Endothelial cell of umbilical vein (primary cell): Measurements from ENCODE around the gene GNAS-AS1. TPM values are rescaled to one million over a fixed set of nuclear protein-coding genes. Genes with fewer than 3 reads are reported as not detected.

ENCODE experiments used
- BruUV-seq: library from RNA; stranded (reverse); fragments of 400-500 nt; replicated peaks from 2 replicates; lab custom pipeline; 2021; lab: Mats Ljungman, UMichigan
- CTCF ChIA-PET: fragments of 300-600, 350-600 bp; sonication (Branson Sonifier 250); formaldehyde crosslinking; loops from one replicate; lab custom pipeline; 2021; ENCODE audit warnings: antibody characterized with exemption, inconsistent platforms; lab: Charles Lee
- POLR2A ChIA-PET: fragments of 300-600, 350-600 bp; sonication (Branson Sonifier 250); formaldehyde crosslinking; loops from one replicate; lab custom pipeline; 2021; ENCODE audit warnings: antibody characterized with exemption, inconsistent platforms; lab: Charles Lee
- DNase-seq: peaks from one replicate; pipeline ENCODE4 v3.0.0-alpha.2; 2011; ENCODE audit warnings: low read depth, low spot score
- FAIRE-seq: peaks from 2 replicates; lab custom pipeline; 2011; peaks lifted over from hg19 to GRCh38; lab: Jason Lieb, UNC
- H2AFZ ChIP-seq: 2 replicates; pipeline ENCODE4 v1.6.0; 2012; ENCODE audit warnings: low read depth, low read length, control low read depth, inconsistent platforms
- H3K27ac ChIP-seq: 2 replicates; pipeline ENCODE4 v1.5.1; 2011; ENCODE audit warnings: low read depth, mild to moderate bottlenecking, control low read depth, low read length, moderate library complexity; ENCODE audit not compliant: insufficient read depth
- H3K27me3 ChIP-seq, 2 experiments: 2 replicates each; pipeline versions ENCODE4 v1.6.0 to v1.6.1; 2011; ENCODE audit warnings: low read length in 2 of 2, mixed read lengths in 1 of 2; ENCODE audit not compliant: control insufficient read depth in 2 of 2, insufficient read depth in 2 of 2
- H3K36me3 ChIP-seq, 2 experiments: 2 replicates in 1 of 2; 3 replicates in 1 of 2; pipeline ENCODE4 v1.5.1; 2011; ENCODE audit warnings: low read length in 2 of 2, mild to moderate bottlenecking in 1 of 2, moderate library complexity in 1 of 2; ENCODE audit not compliant: control insufficient read depth in 2 of 2, insufficient read depth in 2 of 2; ENCODE audit errors: extremely low read depth in 1 of 2
- H3K4me1 ChIP-seq: 3 replicates; pipeline ENCODE4 v1.5.1; 2011; ENCODE audit warnings: mild to moderate bottlenecking, low read length; ENCODE audit not compliant: control insufficient read depth, insufficient read depth; ENCODE audit errors: extremely low read depth
- H3K4me2 ChIP-seq: 2 replicates; pipeline ENCODE4 v1.6.1; 2011; ENCODE audit warnings: low read length, control low read depth, mixed read lengths; ENCODE audit not compliant: insufficient read depth
- H3K4me3 ChIP-seq, 3 experiments: fragments of 200-600 bp in 1 of 3; sonication (generic), shearing (Covaris generic) in 1 of 3; replicated peaks in 1 of 3; 2 replicates each; pipeline ENCODE4 v1.5.1; 2011 to 2016; ENCODE audit warnings: control low read depth in 3 of 3, low read length in 3 of 3, mild to moderate bottlenecking in 2 of 3, inconsistent platforms in 1 of 3, low read depth in 1 of 3, moderate library complexity in 1 of 3; ENCODE audit not compliant: insufficient read depth in 1 of 3
- H3K79me2 ChIP-seq: 2 replicates; pipeline ENCODE4 v1.6.0; 2012; ENCODE audit warnings: low read length, inconsistent platforms; ENCODE audit not compliant: control insufficient read depth, insufficient read depth
- H3K9ac ChIP-seq: replicated peaks from 2 replicates; pipeline ENCODE3; 2011; ENCODE audit warnings: low read length, control low read depth; ENCODE audit not compliant: insufficient read depth; ENCODE audit errors: extremely low read depth
- H3K9me1 ChIP-seq: replicated peaks from 3 replicates; pipeline ENCODE4 v1.6.0; 2011; ENCODE audit warnings: mild to moderate bottlenecking, low read length; ENCODE audit not compliant: control insufficient read depth, insufficient read depth; ENCODE audit errors: extremely low read depth
- H3K9me3 ChIP-seq: replicated peaks from 2 replicates; pipeline ENCODE4 v1.5.1; 2012; ENCODE audit warnings: low read length, inconsistent platforms; ENCODE audit not compliant: control insufficient read depth, insufficient read depth
- H4K20me1 ChIP-seq: replicated peaks from 2 replicates; pipeline ENCODE3; 2011; ENCODE audit warnings: mild to moderate bottlenecking, low read length; ENCODE audit not compliant: control insufficient read depth, insufficient read depth; ENCODE audit errors: extremely low read depth
- CTCF ChIP-seq, 2 donors: IDR thresholded peaks; 1 replicate in 1 of 2; 2 replicates in 1 of 2; pipeline ENCODE4 v1.5.1; 2011; ENCODE audit warnings: low read length in 2 of 2, mild to moderate bottlenecking in 2 of 2, moderate library complexity in 2 of 2, control low read depth in 1 of 2, inconsistent platforms in 1 of 2, low read depth in 1 of 2; ENCODE audit not compliant: insufficient read depth in 1 of 2; ENCODE audit errors: extremely low read depth in 1 of 2
- EZH2 ChIP-seq: IDR thresholded peaks from 2 replicates; pipeline ENCODE4 v1.6.1; 2012; ENCODE audit warnings: borderline replicate concordance, low read depth, mild to moderate bottlenecking, moderate library complexity, low read length, inconsistent platforms; ENCODE audit not compliant: severe bottlenecking
- FOS ChIP-seq: IDR thresholded peaks from 2 replicates; pipeline ENCODE4 v1.6.1; 2011; ENCODE audit warnings: mild to moderate bottlenecking, low read length, moderate library complexity, borderline replicate concordance; ENCODE audit not compliant: insufficient read depth
- GATA2 ChIP-seq: IDR thresholded peaks from 2 replicates; pipeline ENCODE4 v1.7.0; 2011; ENCODE audit warnings: low read depth, mild to moderate bottlenecking, moderate library complexity, mixed read lengths, low read length; ENCODE audit not compliant: insufficient read length, insufficient read depth
- JUN ChIP-seq: IDR thresholded peaks from 2 replicates; pipeline ENCODE4 v1.6.1; 2011; ENCODE audit warnings: borderline replicate concordance, low read depth; ENCODE audit not compliant: insufficient read length, insufficient read depth
- MAX ChIP-seq: IDR thresholded peaks from 2 replicates; pipeline ENCODE4 v1.6.1; 2011; ENCODE audit not compliant: insufficient read depth, insufficient read length
- MYC ChIP-seq: IDR thresholded peaks from one replicate; pipeline ENCODE4 v1.6.1; 2011; ENCODE audit warnings: mild to moderate bottlenecking, low read depth, low read length
- POLR2A ChIP-seq: IDR thresholded peaks from 2 replicates; pipeline ENCODE4 v1.6.1; 2012; ENCODE audit warnings: low read depth, mild to moderate bottlenecking, control low read depth, low read length
- POLR2AphosphoS5 ChIP-seq: IDR thresholded peaks from 2 replicates; pipeline ENCODE4 v1.6.1; 2012; ENCODE audit warnings: low read depth, mild to moderate bottlenecking, control low read depth, low read length, moderate library complexity; ENCODE audit not compliant: insufficient read depth
- dilution Hi-C: fragments of 300-500 bp; cut with MboI; formaldehyde crosslinking; loops from one replicate; pipeline ENCODE4 v1.15.0; 2019; ENCODE audit warnings: low sequenced_read_pairs; ENCODE audit not compliant: extremely low pct_ligation_motif_present
- intact Hi-C: fragments of 100-400 bp; cut with micrococcal nuclease; formaldehyde crosslinking; loops from one replicate; pipeline ENCODE4 v1.10.0; 2022
- polyA plus RNA-seq, 4 experiments: library from polyadenylated mRNA; depleted of rRNA in 3 of 4; stranded (reverse) in 3 of 4; unstranded in 1 of 4; fragments of >200 nt; gene quantifications; 2 replicates each; pipeline versions ENCODE4 v1.2.1 to v1.2.3, GENCODE V29; 2011 to 2012; ENCODE audit warnings: missing spikeins in 1 of 4
- total RNA-seq: library from RNA; stranded (reverse); gene quantifications from 2 replicates; pipeline ENCODE4 v1.2.3, GENCODE V29; 2021

GNAS-AS1 gene
- total and polyA plus RNA-seq, 2 donors (not counting 3 experiments of a cell fraction or from before 2014, with no cell fraction given): 0.11 to 0.58 TPM

GRCh38 chr20:58807801-58808200 is 42.9 kb downstream of the GNAS-AS1 start:
- H3K4me2 ChIP-seq: no peak overlapping the region
- H3K79me2 ChIP-seq: no peaks in the 10 kb centered on the region
- intact Hi-C loops (no loop called here), dilution Hi-C loops (no loop called here)
- H4K20me1 ChIP-seq: no peaks in the 10 kb centered on the region
- H3K4me1 ChIP-seq: no peaks in the 10 kb centered on the region
- H3K27me3 ChIP-seq: no peaks in the 10 kb centered on the region
- no peaks in the 10 kb centered on the region for H3K36me3 ChIP-seq
- CTCF ChIA-PET: no interaction called here
- FAIRE-seq (no peak), DNase-seq (no peak)
- TF ChIP-seq MAX: no peak
- TF ChIP-seq POLR2AphosphoS5: no peak
- no peak for TF ChIP-seq CTCF (IDR thresholded peaks at IDR 0.05; ENCODE audit: extremely low read depth in 1 of 2, insufficient read depth in 1 of 2, low read depth in 1 of 2, low read length in 2 of 2)
- TF ChIP-seq GATA2: no peak
- no peak for TF ChIP-seq FOS
- no peak for TF ChIP-seq JUN
- TF ChIP-seq EZH2: no peak
- no peak for TF ChIP-seq POLR2A
- no peak for TF ChIP-seq MYC
- H3K9me3 ChIP-seq: no peaks in the 10 kb centered on the region
- POLR2A ChIA-PET: no interaction called here
- no peak overlapping the region for H3K9ac ChIP-seq
- H3K4me3 ChIP-seq: no peak overlapping the region
- no peak overlapping the region for H3K27ac ChIP-seq
- no TSS peak for BruUV-seq
- no peak overlapping the region for H2AFZ ChIP-seq
- no peaks in the 10 kb centered on the region for H3K9me1 ChIP-seq
